Liver (tissue), 3 donors: ENCODE data around the gene DISC1.

Source experiments
- GABPA ChIP-seq, 2 donors: IDR thresholded peaks in 1 of 2; conservative IDR thresholded peaks in 1 of 2; 2 replicates each; pipeline ENCODE4 v1.6.1; 2016; ENCODE audit warnings: antibody characterized with exemption in 2 of 2, mild to moderate bottlenecking in 1 of 2, moderate library complexity in 1 of 2
- HNF4A ChIP-seq, 2 donors: conservative IDR thresholded peaks; 2 replicates each; pipeline ENCODE4 v1.6.1; 2016; ENCODE audit warnings: antibody characterized with exemption in 2 of 2, mild to moderate bottlenecking in 2 of 2
- NR2F2 ChIP-seq: IDR thresholded peaks from 2 replicates; pipeline ENCODE4 v1.6.1; 2016; ENCODE audit warnings: antibody characterized with exemption
- SP1 ChIP-seq: IDR thresholded peaks from 2 replicates; pipeline ENCODE4 v1.6.1; 2018; ENCODE audit warnings: antibody characterized with exemption, mild to moderate bottlenecking
- TAF1 ChIP-seq: conservative IDR thresholded peaks from 2 replicates; pipeline ENCODE4 v1.6.1; 2016; ENCODE audit warnings: antibody characterized with exemption, mild to moderate bottlenecking
- TF ChIP-seq, protein P1 (sequence below): fragments of 150-350 bp; IDR thresholded peaks from 2 replicates; pipeline ENCODE4 v1.5.1; 2017; ENCODE audit warnings: improper control_type of control experiment, low read depth, low read length; ENCODE audit not compliant: missing input control
- TF ChIP-seq, protein P2 (sequence below): IDR thresholded peaks from 2 replicates; pipeline ENCODE4 v1.6.1; 2016; ENCODE audit warnings: antibody characterized with exemption
- donor health status: healthy.
- donor health status: healthy.

DNA sequence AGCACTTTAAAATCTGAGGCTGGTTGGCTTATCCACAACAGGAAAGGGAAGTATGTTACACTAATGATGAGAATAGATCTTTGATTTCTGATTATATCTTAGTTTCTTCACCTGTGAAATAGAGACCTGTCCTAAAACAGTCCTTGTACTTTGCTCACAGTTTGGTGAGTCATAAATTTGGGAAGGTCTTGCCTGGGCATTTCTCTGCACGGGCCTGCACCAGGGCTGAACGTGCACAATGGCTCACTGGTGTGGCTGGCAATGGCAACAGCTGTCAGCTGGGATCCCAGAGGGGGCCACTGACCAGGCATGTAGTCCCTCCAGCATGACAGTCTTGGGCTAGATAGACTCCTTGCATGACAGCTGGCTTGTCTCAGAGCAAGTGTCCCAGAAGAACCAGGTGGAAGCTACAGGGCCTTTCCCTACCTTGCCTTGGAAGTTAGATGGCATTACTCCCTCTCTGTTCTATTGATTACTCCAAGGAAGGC is 367.4 kb downstream of the DISC1 start:
- TF ChIP-seq, protein P1, sequence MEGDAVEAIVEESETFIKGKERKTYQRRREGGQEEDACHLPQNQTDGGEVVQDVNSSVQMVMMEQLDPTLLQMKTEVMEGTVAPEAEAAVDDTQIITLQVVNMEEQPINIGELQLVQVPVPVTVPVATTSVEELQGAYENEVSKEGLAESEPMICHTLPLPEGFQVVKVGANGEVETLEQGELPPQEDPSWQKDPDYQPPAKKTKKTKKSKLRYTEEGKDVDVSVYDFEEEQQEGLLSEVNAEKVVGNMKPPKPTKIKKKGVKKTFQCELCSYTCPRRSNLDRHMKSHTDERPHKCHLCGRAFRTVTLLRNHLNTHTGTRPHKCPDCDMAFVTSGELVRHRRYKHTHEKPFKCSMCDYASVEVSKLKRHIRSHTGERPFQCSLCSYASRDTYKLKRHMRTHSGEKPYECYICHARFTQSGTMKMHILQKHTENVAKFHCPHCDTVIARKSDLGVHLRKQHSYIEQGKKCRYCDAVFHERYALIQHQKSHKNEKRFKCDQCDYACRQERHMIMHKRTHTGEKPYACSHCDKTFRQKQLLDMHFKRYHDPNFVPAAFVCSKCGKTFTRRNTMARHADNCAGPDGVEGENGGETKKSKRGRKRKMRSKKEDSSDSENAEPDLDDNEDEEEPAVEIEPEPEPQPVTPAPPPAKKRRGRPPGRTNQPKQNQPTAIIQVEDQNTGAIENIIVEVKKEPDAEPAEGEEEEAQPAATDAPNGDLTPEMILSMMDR = no peak
- TF ChIP-seq HNF4A (conservative IDR thresholded peaks at IDR 0.05) = no peak
- no peak for TF ChIP-seq SP1
- TF ChIP-seq GABPA (IDR thresholded peaks at IDR 0.05 in 1 of 2, conservative IDR thresholded peaks at IDR 0.05 in 1 of 2) = no peak
- no peak for TF ChIP-seq TAF1
- TF ChIP-seq, protein P2, sequence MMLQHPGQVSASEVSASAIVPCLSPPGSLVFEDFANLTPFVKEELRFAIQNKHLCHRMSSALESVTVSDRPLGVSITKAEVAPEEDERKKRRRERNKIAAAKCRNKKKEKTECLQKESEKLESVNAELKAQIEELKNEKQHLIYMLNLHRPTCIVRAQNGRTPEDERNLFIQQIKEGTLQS = no peak
- no peak for TF ChIP-seq NR2F2
